Neural progenitor cell (in vitro differentiated cells): ENCODE data around the gene NCKAP5. TPM values are rescaled to one million over a fixed set of nuclear protein-coding genes. Genes with fewer than 3 reads are reported as not detected.

Experiments used
- DNase-seq: peaks from one replicate; pipeline ENCODE4 v3.0.0-alpha.2; 2016; ENCODE audit warnings: low spot score
- H2AFZ ChIP-seq: fragments of 200-600 bp; sonication (generic); replicated peaks from 2 replicates; pipeline ENCODE4 v1.6.1; 2016; ENCODE audit warnings: antibody characterized with exemption
- H3F3A ChIP-seq: fragments of 200-600 bp; sonication (generic); 2 replicates; pipeline ENCODE4 v1.6.1; 2016; ENCODE audit warnings: antibody characterized with exemption, low read depth
- H3K27ac ChIP-seq: fragments of 200-600 bp; sonication (generic); 2 replicates; pipeline ENCODE4 v1.5.1; 2016; ENCODE audit warnings: mild to moderate bottlenecking
- H3K27me3 ChIP-seq: fragments of 200-600 bp; sonication (generic); 2 replicates; pipeline ENCODE4 v1.6.1; 2016; ENCODE audit warnings: mild to moderate bottlenecking, moderate library complexity
- H3K36me3 ChIP-seq: fragments of 200-600 bp; sonication (generic); 2 replicates; pipeline ENCODE4 v1.5.1; 2016
- H3K4me1 ChIP-seq: fragments of 200-600 bp; sonication (generic); 2 replicates; pipeline ENCODE4 v1.6.1; 2016; ENCODE audit warnings: mixed run types
- H3K4me2 ChIP-seq: fragments of 200-600 bp; sonication (generic); 2 replicates; pipeline ENCODE4 v1.6.1; 2016
- H3K4me3 ChIP-seq: fragments of 200-600 bp; sonication (generic); 2 replicates; pipeline ENCODE4 v1.5.1; 2016
- H3K79me2 ChIP-seq: fragments of 200-600 bp; sonication (generic); 2 replicates; pipeline ENCODE4 v1.6.1; 2016; ENCODE audit warnings: low read depth
- H3K9ac ChIP-seq: fragments of 200-600 bp; sonication (generic); 2 replicates; pipeline ENCODE4 v1.6.1; 2016
- H3K9me3 ChIP-seq: fragments of 200-600 bp; sonication (generic); 2 replicates; pipeline ENCODE4 v1.5.1; 2016; ENCODE audit warnings: low read depth
- H4K20me1 ChIP-seq: fragments of 200-600 bp; sonication (generic); 2 replicates; pipeline ENCODE4 v1.6.1; 2016; ENCODE audit warnings: low read depth
- H3K27ac Mint-ChIP-seq: 3 replicates; pipeline ENCODE4 v1.8.0; 2021; ENCODE audit warnings: mixed read lengths
- H3K27me3 Mint-ChIP-seq: 2 replicates; pipeline ENCODE4 v1.8.0; 2022; ENCODE audit warnings: low read depth, mild to moderate bottlenecking, inconsistent platforms, moderate library complexity, mixed read lengths; ENCODE audit not compliant: insufficient read depth
- H3K36me3 Mint-ChIP-seq: 3 replicates; pipeline ENCODE4 v1.8.0; 2021; ENCODE audit warnings: mixed read lengths
- H3K4me1 Mint-ChIP-seq: 3 replicates; pipeline ENCODE4 v1.8.0; 2021; ENCODE audit warnings: mixed read lengths
- H3K4me3 Mint-ChIP-seq: 3 replicates; pipeline ENCODE4 v1.8.0; 2021; ENCODE audit warnings: mild to moderate bottlenecking, moderate library complexity, mixed read lengths
- H3K9me3 Mint-ChIP-seq: 3 replicates; pipeline ENCODE4 v1.8.0; 2020; ENCODE audit warnings: mixed read lengths
- EZH2 ChIP-seq: fragments of 200-600 bp; sonication (generic); IDR thresholded peaks from 2 replicates; pipeline ENCODE4 v1.6.1; 2017; ENCODE audit warnings: antibody characterized with exemption, mild to moderate bottlenecking, moderate library complexity
- EZH2phosphoT487 ChIP-seq: fragments of 200-600 bp; sonication (generic); IDR thresholded peaks from 2 replicates; pipeline ENCODE4 v1.6.1; 2017; ENCODE audit warnings: antibody characterized with exemption
- total RNA-seq: library from RNA; depleted of rRNA; stranded (reverse); fragments of >200 nt; gene quantifications from 2 replicates; pipeline ENCODE4 v1.2.3, GENCODE V29; 2015; ENCODE audit warnings: low replicate concordance
- TF ChIP-seq, protein P1 (sequence below): fragments of 200-600 bp; sonication (generic); IDR thresholded peaks from 2 replicates; pipeline ENCODE4 v1.5.1; 2017; ENCODE audit warnings: antibody characterized with exemption, mild to moderate bottlenecking

NCKAP5 gene
- total RNA-seq, 1 donor from 2014 or later, result 0.47 TPM

DNA sequence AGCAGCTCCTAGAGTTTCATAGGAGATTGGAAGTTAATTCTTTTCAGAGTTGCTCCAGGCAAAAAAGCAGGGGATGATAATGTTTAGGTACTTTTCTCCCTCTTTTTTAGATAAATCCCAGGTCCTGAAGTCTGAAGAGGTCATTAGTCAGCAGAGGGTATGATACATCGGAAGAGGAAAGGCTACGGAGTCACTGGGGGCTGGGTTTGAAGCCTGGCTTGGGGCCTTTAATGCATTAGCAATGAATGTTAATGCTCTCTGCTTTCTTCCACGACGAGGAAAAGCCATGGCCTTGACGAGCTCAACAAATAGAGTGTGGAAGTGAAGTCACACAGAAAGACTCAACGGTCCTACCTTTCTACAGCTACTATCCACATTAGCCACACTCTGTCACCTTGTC lies 235.1 kb downstream of the NCKAP5 start:
- H3K36me3 ChIP-seq, result no peaks in the 10 kb centered on the region

DNA sequence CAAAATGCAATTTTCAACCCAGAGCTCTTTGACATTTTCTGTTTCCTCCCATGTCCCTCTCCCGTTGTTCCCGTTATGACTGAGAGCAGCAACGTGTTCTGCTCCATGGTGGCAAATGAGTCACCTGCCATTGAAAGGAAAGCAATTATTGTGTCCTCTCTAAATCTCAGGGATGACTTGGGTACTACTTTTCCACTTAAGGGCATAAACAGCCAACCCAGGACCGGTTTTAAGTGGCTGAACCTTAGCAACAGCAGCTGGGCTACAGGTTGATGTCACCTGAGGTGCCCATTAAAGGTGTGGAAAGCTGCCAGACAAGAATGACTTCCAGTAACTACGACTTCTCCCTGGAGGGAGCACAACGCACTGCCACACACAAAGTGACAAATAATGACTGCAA lies 236.8 kb downstream of the NCKAP5 start:
- H3K4me1 Mint-ChIP-seq, result peaks cover 18% of the 10 kb centered on the region
- Histone ChIP-seq H3K27me3 (no peaks in the 10 kb centered on the region), H3K36me3 (no peaks in the 10 kb centered on the region), H3K4me2 (no peak overlapping the region), H2AFZ (no peak overlapping the region), H4K20me1 (no peaks in the 10 kb centered on the region), H3K9me3 (no peaks in the 10 kb centered on the region), H3K4me1 (peaks cover 16% of the 10 kb centered on the region), H3K79me2 (no peaks in the 10 kb centered on the region), H3K9ac (no peak overlapping the region), H3K4me3 (no peak overlapping the region), H3F3A (no peaks in the 10 kb centered on the region), H3K27ac (no peak overlapping the region)
- H3K27ac Mint-ChIP-seq, result no peak overlapping the region
- H3K27me3 Mint-ChIP-seq, result no peaks in the 10 kb centered on the region
- no peak overlapping the region for H3K4me3 Mint-ChIP-seq
- TF ChIP-seq, protein P1, sequence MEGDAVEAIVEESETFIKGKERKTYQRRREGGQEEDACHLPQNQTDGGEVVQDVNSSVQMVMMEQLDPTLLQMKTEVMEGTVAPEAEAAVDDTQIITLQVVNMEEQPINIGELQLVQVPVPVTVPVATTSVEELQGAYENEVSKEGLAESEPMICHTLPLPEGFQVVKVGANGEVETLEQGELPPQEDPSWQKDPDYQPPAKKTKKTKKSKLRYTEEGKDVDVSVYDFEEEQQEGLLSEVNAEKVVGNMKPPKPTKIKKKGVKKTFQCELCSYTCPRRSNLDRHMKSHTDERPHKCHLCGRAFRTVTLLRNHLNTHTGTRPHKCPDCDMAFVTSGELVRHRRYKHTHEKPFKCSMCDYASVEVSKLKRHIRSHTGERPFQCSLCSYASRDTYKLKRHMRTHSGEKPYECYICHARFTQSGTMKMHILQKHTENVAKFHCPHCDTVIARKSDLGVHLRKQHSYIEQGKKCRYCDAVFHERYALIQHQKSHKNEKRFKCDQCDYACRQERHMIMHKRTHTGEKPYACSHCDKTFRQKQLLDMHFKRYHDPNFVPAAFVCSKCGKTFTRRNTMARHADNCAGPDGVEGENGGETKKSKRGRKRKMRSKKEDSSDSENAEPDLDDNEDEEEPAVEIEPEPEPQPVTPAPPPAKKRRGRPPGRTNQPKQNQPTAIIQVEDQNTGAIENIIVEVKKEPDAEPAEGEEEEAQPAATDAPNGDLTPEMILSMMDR, result no peak
- TF ChIP-seq EZH2 (no peak), EZH2phosphoT487 (no peak)
- DNase-seq, result no peak
- no peaks in the 10 kb centered on the region for H3K36me3 Mint-ChIP-seq
- H3K9me3 Mint-ChIP-seq, result no peaks in the 10 kb centered on the region

More for the DNA sequence above, 235.1 kb downstream of the NCKAP5 start:
- no peak overlapping the region for H3K4me3 ChIP-seq
- no peak overlapping the region for H3K4me2 ChIP-seq
- TF ChIP-seq EZH2, result no peak
- TF ChIP-seq, protein P1, result no peak
- TF ChIP-seq EZH2phosphoT487, result no peak
- Mint-ChIP-seq H3K4me1 (peaks cover 3% of the 10 kb centered on the region), H3K4me3 (no peak overlapping the region), H3K9me3 (no peaks in the 10 kb centered on the region), H3K27ac (no peak overlapping the region), H3K27me3 (no peaks in the 10 kb centered on the region), H3K36me3 (no peaks in the 10 kb centered on the region)
- no peak overlapping the region for H3K9ac ChIP-seq
- DNase-seq, result no peak
- H4K20me1 ChIP-seq, result no peaks in the 10 kb centered on the region
- H3F3A ChIP-seq, result no peaks in the 10 kb centered on the region
- H3K27ac ChIP-seq, result no peak overlapping the region
- no peaks in the 10 kb centered on the region for H3K79me2 ChIP-seq
- H2AFZ ChIP-seq, result no peak overlapping the region
- H3K9me3 ChIP-seq, result no peaks in the 10 kb centered on the region
- peaks cover 7% of the 10 kb centered on the region for H3K4me1 ChIP-seq
- H3K27me3 ChIP-seq, result no peaks in the 10 kb centered on the region

DNA sequence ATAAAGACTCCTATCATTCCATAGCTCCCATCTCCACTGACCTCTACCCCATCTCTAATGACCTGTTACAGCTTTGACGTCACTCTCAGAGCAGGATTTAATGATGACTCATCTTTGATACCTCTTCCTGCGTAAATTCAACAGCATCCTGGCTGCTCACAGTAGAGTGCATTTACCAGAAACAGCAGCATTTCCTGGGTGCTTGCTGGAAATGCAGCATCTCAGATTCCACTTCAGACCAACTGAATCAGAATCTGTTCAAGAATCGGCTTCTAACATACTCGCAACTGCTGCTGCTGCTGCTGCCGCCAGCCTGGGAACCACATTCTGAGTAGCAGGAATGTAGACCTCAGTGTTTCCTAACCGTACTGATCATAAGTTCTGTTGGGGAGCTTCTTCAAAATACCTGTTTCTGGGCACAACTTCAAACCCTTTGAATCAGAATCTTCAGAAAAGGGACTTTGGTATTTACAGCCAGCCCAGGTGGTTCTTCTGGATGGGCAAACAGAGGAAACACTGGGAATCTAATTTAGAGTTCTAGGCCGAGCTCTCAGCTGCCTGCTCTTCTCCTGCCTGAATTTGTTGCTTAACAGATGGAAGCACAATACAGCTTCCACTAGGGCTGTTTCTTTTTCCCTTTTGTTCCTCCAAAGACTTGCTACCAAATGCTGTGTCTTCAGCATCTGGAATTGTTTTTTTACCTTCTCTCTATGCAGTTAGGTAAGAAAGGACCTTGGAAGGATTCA lies 241.4 kb downstream of the NCKAP5 start:
- Histone ChIP-seq H3K9ac (no peak overlapping the region), H4K20me1 (no peaks in the 10 kb centered on the region), H3K4me2 (no peak overlapping the region), H3K4me1 (peaks cover 10% of the 10 kb centered on the region), H3K36me3 (no peaks in the 10 kb centered on the region), H3K9me3 (no peaks in the 10 kb centered on the region), H3K79me2 (no peaks in the 10 kb centered on the region), H2AFZ (peak overlapping the region; percentile 90), H3F3A (no peaks in the 10 kb centered on the region), H3K27ac (no peak overlapping the region), H3K27me3 (no peaks in the 10 kb centered on the region), H3K4me3 (no peak overlapping the region)
- peak; percentile 4 for DNase-seq
- TF ChIP-seq EZH2 (no peak), EZH2phosphoT487 (no peak)
- TF ChIP-seq, protein P1, result no peak
- Mint-ChIP-seq H3K9me3 (no peaks in the 10 kb centered on the region), H3K27me3 (no peaks in the 10 kb centered on the region), H3K4me1 (peaks cover 18% of the 10 kb centered on the region), H3K36me3 (no peaks in the 10 kb centered on the region), H3K27ac (no peak overlapping the region), H3K4me3 (no peak overlapping the region)
